Glomerular visceral epithelial cell (primary cell): ENCODE data around the gene SLC13A2.
A peak's percentile ranks its signal among the peaks of the same experiment; 100 is the strongest.
"Not testable (repeated sequence)": the region's sequence is repeated elsewhere in the genome, so short reads cannot be mapped to it uniquely, and the experiment has no call there.

ENCODE experiments used
- DNase-seq: peaks from one replicate; pipeline ENCODE4 v3.0.0-alpha.2; 2016; ENCODE audit errors: extremely low spot score

Gene SLC13A2

GRCh38 chr17:28473542-28473941, at the start of gene SLC13A2:
SLC13A2 (plus strand) TSS chr17:28473644; CDS start chr17:28473713, 69 bp downstream.
- DNase-seq, result no peak

- DNase-seq, result no peak
Observed at GRCh38 chr17:28425206-28425605, 48.2 kb upstream of the SLC13A2 start.

- DNase-seq, result peak; percentile 8
Observed at GRCh38 chr17:28426081-28426519, 47.3 kb upstream of the SLC13A2 start.

- no peak for DNase-seq
Observed at GRCh38 chr17:28427371-28427770, 46.1 kb upstream of the SLC13A2 start.

GRCh38 chr17:28427982-28428381, 45.5 kb upstream of the SLC13A2 start:
- DNase-seq, result not testable (repeated sequence)

GRCh38 chr17:28433721-28434120, 39.7 kb upstream of the SLC13A2 start:
- no peak for DNase-seq

- not testable (repeated sequence) for DNase-seq
Observed at GRCh38 chr17:28434326-28434725, 39.1 kb upstream of the SLC13A2 start.

GRCh38 chr17:28443901-28444638, 29.4 kb upstream of the SLC13A2 start:
- DNase-seq, result no peak

- no peak for DNase-seq
Observed at GRCh38 chr17:28446716-28447395, 26.6 kb upstream of the SLC13A2 start.

- no peak for DNase-seq
Observed at GRCh38 chr17:28447396-28447760, 26.1 kb upstream of the SLC13A2 start.

- no peak for DNase-seq
Observed at GRCh38 chr17:28449859-28450258, 23.6 kb upstream of the SLC13A2 start.

- DNase-seq, result no peak
Observed at GRCh38 chr17:28457890-28458289, 15.6 kb upstream of the SLC13A2 start.

- not testable (repeated sequence) for DNase-seq
Observed at GRCh38 chr17:28458881-28459280, 14.6 kb upstream of the SLC13A2 start.

- DNase-seq, result no peak
Observed at GRCh38 chr17:28460901-28461300, 12.5 kb upstream of the SLC13A2 start.

- DNase-seq, result no peak
Observed at GRCh38 chr17:28466001-28466400, 7.4 kb upstream of the SLC13A2 start.

- DNase-seq, result no peak
Observed at GRCh38 chr17:28466521-28467048, 6.9 kb upstream of the SLC13A2 start.

GRCh38 chr17:28467456-28468025, 5.9 kb upstream of the SLC13A2 start:
- peak; percentile 12 for DNase-seq

- DNase-seq, result not testable (repeated sequence)
Observed at GRCh38 chr17:28468033-28468735, 5.3 kb upstream of the SLC13A2 start.

GRCh38 chr17:28468781-28469180, 4.7 kb upstream of the SLC13A2 start:
- DNase-seq, result no peak

- DNase-seq, result no peak
Observed at GRCh38 chr17:28469376-28469775, 4.1 kb upstream of the SLC13A2 start.

GRCh38 chr17:28470266-28470913, 3.1 kb upstream of the SLC13A2 start:
- no peak for DNase-seq
